ENCODE measurements around the gene KIT.

Gene KIT

DNA sequence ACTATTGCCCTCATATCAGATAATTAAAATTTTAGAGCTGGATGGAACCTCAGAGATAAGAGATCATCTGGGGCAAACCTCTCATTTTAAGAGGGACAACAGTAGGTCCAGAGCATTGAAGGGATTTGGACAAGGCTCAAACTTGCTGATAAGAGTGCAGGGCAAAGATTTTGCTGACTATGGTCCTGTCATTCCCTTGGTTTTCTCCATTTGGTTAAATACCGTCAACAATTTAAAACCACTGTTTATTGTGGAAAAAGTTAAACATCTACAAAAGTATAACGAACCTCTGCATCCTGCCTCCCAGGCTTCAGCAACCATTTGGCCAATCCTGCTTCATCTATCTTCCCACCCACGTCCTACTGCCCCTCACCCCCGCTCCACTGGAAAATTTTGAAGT is 10.7 kb upstream of the KIT start:
- H3K9me2 ChIP-seq (replicated peaks; ENCODE audit: insufficient read depth, low read length), result no peaks in the 10 kb centered on the region
- H3F3A ChIP-seq (ENCODE audit: insufficient read depth, low read length), result no peaks in the 10 kb centered on the region
- no peak overlapping the region for H3K27ac ChIP-seq (ENCODE audit: low read length)
- no peaks in the 10 kb centered on the region for H3K4me1 ChIP-seq (ENCODE audit: low read length)
- H3K36me3 ChIP-seq (replicated peaks; ENCODE audit: insufficient read depth, low read length), result no peaks in the 10 kb centered on the region
- no peak overlapping the region for H3K4me3 ChIP-seq (ENCODE audit: low read length)
- no peaks in the 10 kb centered on the region for H4K20me1 ChIP-seq (ENCODE audit: insufficient read depth, low read length)
- H2AFZ ChIP-seq (ENCODE audit: low read length), result no peak overlapping the region
- no peaks in the 10 kb centered on the region for H3K9me3 ChIP-seq (replicated peaks; ENCODE audit: insufficient read depth, low read length)
- no peaks in the 10 kb centered on the region for H3K27me3 ChIP-seq (replicated peaks; ENCODE audit: insufficient read depth, low read length)
- no peak overlapping the region for H3K9ac ChIP-seq (ENCODE audit: low read length)
- H3K4me2 ChIP-seq (ENCODE audit: low read depth, low read length), result no peak overlapping the region
- TF ChIP-seq EZH2phosphoT487 (IDR thresholded peaks at IDR 0.05; ENCODE audit: low read length), result no peak
- TF ChIP-seq, protein P1, sequence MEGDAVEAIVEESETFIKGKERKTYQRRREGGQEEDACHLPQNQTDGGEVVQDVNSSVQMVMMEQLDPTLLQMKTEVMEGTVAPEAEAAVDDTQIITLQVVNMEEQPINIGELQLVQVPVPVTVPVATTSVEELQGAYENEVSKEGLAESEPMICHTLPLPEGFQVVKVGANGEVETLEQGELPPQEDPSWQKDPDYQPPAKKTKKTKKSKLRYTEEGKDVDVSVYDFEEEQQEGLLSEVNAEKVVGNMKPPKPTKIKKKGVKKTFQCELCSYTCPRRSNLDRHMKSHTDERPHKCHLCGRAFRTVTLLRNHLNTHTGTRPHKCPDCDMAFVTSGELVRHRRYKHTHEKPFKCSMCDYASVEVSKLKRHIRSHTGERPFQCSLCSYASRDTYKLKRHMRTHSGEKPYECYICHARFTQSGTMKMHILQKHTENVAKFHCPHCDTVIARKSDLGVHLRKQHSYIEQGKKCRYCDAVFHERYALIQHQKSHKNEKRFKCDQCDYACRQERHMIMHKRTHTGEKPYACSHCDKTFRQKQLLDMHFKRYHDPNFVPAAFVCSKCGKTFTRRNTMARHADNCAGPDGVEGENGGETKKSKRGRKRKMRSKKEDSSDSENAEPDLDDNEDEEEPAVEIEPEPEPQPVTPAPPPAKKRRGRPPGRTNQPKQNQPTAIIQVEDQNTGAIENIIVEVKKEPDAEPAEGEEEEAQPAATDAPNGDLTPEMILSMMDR (IDR thresholded peaks at IDR 0.05; ENCODE audit: low read length), result no peak
- no peak for TF ChIP-seq EZH2 (optimal IDR thresholded peaks at IDR 0.05; ENCODE audit: low read depth, low read length)
- DNase-seq, result no peak
- no peaks in the 10 kb centered on the region for H3K79me2 ChIP-seq (ENCODE audit: low read length)

DNA sequence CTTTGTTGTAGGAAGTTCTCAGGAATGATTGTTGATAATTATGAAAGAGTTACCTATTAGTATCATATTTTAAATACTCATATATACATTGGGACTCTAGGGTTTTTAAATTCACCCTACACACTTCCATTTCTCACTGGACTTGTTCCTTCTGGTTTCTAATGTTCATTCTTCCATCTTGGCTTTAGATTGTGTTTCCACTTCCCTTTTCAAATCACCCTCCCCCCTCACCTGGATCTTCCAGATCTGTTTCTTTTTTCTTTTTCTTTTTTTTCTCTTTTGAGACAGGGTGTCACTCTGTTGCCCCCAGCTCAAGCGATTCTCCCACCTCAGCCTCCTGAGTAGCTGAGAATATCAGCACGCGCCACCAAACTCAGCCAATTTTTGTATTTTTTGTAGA is 6.7 kb upstream of the KIT start:
- H3K36me3 ChIP-seq (replicated peaks; ENCODE audit: insufficient read depth, low read length), result no peaks in the 10 kb centered on the region
- H3K4me2 ChIP-seq (ENCODE audit: low read depth, low read length), result no peak overlapping the region
- no peaks in the 10 kb centered on the region for H3K9me3 ChIP-seq (replicated peaks; ENCODE audit: insufficient read depth, low read length)
- no peak overlapping the region for H3K9ac ChIP-seq (ENCODE audit: low read length)
- no peaks in the 10 kb centered on the region for H3K27me3 ChIP-seq (replicated peaks; ENCODE audit: insufficient read depth, low read length)
- no peak for TF ChIP-seq EZH2phosphoT487 (IDR thresholded peaks at IDR 0.05; ENCODE audit: low read length)
- no peaks in the 10 kb centered on the region for H3K4me1 ChIP-seq (ENCODE audit: low read length)
- H3F3A ChIP-seq (ENCODE audit: insufficient read depth, low read length), result no peaks in the 10 kb centered on the region
- no peak overlapping the region for H3K4me3 ChIP-seq (ENCODE audit: low read length)
- no peaks in the 10 kb centered on the region for H3K9me2 ChIP-seq (replicated peaks; ENCODE audit: insufficient read depth, low read length)
- no peak overlapping the region for H3K27ac ChIP-seq (ENCODE audit: low read length)
- no peak for DNase-seq
- no peak overlapping the region for H2AFZ ChIP-seq (ENCODE audit: low read length)
- no peaks in the 10 kb centered on the region for H4K20me1 ChIP-seq (ENCODE audit: insufficient read depth, low read length)
- no peaks in the 10 kb centered on the region for H3K79me2 ChIP-seq (ENCODE audit: low read length)

DNA sequence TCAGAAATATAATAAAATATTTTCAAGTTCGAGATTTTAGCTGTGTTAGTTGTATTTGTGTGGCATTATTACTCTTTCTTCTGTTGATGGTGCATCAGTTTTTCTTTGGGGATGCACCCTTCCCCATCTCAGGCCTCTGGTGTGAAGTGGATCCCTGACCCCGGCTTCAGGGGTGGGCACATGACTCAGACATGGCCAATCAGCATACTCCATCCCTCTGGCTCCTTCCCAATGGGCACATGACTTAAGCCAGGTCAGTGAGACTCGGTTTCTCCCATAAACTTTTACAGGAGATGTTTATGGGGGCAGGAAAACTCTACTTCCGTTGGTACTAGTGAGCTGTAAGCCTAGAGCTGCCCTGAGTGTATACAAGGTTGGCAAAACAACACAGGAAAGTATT is 3.0 kb upstream of the KIT start:
- Histone ChIP-seq H3K27me3 (replicated peaks; ENCODE audit: insufficient read depth, low read length) (peaks cover 21% of the 10 kb centered on the region), H3K4me3 (ENCODE audit: low read length) (no peak overlapping the region), H3K36me3 (replicated peaks; ENCODE audit: insufficient read depth, low read length) (no peaks in the 10 kb centered on the region), H3K4me1 (ENCODE audit: low read length) (no peaks in the 10 kb centered on the region), H3K9me2 (replicated peaks; ENCODE audit: insufficient read depth, low read length) (no peaks in the 10 kb centered on the region), H4K20me1 (ENCODE audit: insufficient read depth, low read length) (no peaks in the 10 kb centered on the region), H3K9me3 (replicated peaks; ENCODE audit: insufficient read depth, low read length) (no peaks in the 10 kb centered on the region), H3K4me2 (ENCODE audit: low read depth, low read length) (no peak overlapping the region), H3F3A (ENCODE audit: insufficient read depth, low read length) (no peaks in the 10 kb centered on the region), H3K27ac (ENCODE audit: low read length) (no peak overlapping the region), H2AFZ (ENCODE audit: low read length) (no peak overlapping the region), H3K79me2 (ENCODE audit: low read length) (no peaks in the 10 kb centered on the region), H3K9ac (ENCODE audit: low read length) (no peak overlapping the region)
- no peak for TF ChIP-seq EZH2phosphoT487 (IDR thresholded peaks at IDR 0.05; ENCODE audit: low read length)
- TF ChIP-seq, protein P1 (IDR thresholded peaks at IDR 0.05; ENCODE audit: low read length), result no peak
- no peak for TF ChIP-seq EZH2 (optimal IDR thresholded peaks at IDR 0.05; ENCODE audit: low read depth, low read length)
- no peak for DNase-seq

DNA sequence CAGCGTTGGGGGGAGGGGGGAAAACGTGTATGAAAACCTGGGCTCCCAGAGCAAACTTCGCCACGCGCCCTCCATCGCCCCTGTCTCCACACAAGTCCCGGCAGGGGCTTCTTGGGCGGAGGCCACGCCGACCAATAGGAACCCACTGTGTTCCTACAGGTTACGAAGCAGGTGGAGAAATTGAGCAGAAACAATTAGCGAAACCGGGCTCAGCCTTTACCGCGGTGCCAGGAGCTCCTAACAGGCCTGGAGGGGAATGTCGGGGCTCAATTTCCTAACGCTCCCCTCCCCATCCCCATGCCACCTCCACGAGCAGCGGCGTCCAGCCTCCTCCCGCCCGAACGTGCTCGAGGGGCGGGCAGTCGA is 589 bp upstream of the KIT start:
- no peaks in the 10 kb centered on the region for H3K36me3 ChIP-seq (replicated peaks; ENCODE audit: insufficient read depth, low read length)
- H3K9ac ChIP-seq (ENCODE audit: low read length), result no peak overlapping the region
- H3K79me2 ChIP-seq (ENCODE audit: low read length), result no peaks in the 10 kb centered on the region
- peaks cover 23% of the 10 kb centered on the region for H3K27me3 ChIP-seq (replicated peaks; ENCODE audit: insufficient read depth, low read length)
- no peak overlapping the region for H3K27ac ChIP-seq (ENCODE audit: low read length)
- TF ChIP-seq EZH2phosphoT487 (IDR thresholded peaks at IDR 0.05; ENCODE audit: low read length) (no peak), EZH2 (optimal IDR thresholded peaks at IDR 0.05; ENCODE audit: low read depth, low read length) (no peak)
- TF ChIP-seq, protein P1 (IDR thresholded peaks at IDR 0.05; ENCODE audit: low read length), result no peak
- H3K4me2 ChIP-seq (ENCODE audit: low read depth, low read length), result no peak overlapping the region
- no peaks in the 10 kb centered on the region for H4K20me1 ChIP-seq (ENCODE audit: insufficient read depth, low read length)
- no peak overlapping the region for H3K4me3 ChIP-seq (ENCODE audit: low read length)
- DNase-seq, result no peak
- no peaks in the 10 kb centered on the region for H3F3A ChIP-seq (ENCODE audit: insufficient read depth, low read length)
- no peak overlapping the region for H2AFZ ChIP-seq (ENCODE audit: low read length)
- no peaks in the 10 kb centered on the region for H3K9me2 ChIP-seq (replicated peaks; ENCODE audit: insufficient read depth, low read length)
- no peaks in the 10 kb centered on the region for H3K4me1 ChIP-seq (ENCODE audit: low read length)
- no peaks in the 10 kb centered on the region for H3K9me3 ChIP-seq (replicated peaks; ENCODE audit: insufficient read depth, low read length)
